Vagina (tissue), 2 donors: ENCODE measurements around the gene NOC4L. TPM values are rescaled to one million over a fixed set of nuclear protein-coding genes. Genes with fewer than 3 reads are reported as not detected.

Experiments
- DNase-seq, 2 donors: peaks; one replicate each; pipeline ENCODE4 v3.0.0-alpha.2; 2017; ENCODE audit errors: extremely low spot score in 2 of 2
- H3K27ac ChIP-seq: fragments of 200-600 bp; sonication (generic); one replicate; pipeline ENCODE4 v1.5.1; 2019
- H3K27me3 ChIP-seq: fragments of 200-600 bp; sonication (generic); one replicate; pipeline ENCODE4 v1.5.1; 2019
- H3K36me3 ChIP-seq, 2 donors: fragments of 200-600 bp; sonication (generic); one replicate each; pipeline ENCODE4 v1.5.1; 2017 to 2019
- H3K4me1 ChIP-seq: fragments of 200-600 bp; sonication (generic); one replicate; pipeline ENCODE4 v1.5.1; 2019
- H3K4me3 ChIP-seq, 2 donors: fragments of 200-600 bp; sonication (generic); 1 replicate in 1 of 2; 2 replicates in 1 of 2; pipeline ENCODE4 v1.5.1; 2016 to 2019
- H3K9me3 ChIP-seq: fragments of 200-600 bp; sonication (generic); one replicate; pipeline ENCODE4 v1.5.1; 2019
- CTCF ChIP-seq, 3 experiments: fragments of 450-650 bp in 2 of 3; fragments of 200-600 bp in 1 of 3; sonication (generic) in 1 of 3; IDR thresholded peaks; one replicate each; pipeline ENCODE4 v1.5.1; 2017 to 2019; ENCODE audit warnings: antibody characterized with exemption in 3 of 3, mild to moderate bottlenecking in 2 of 3, moderate library complexity in 2 of 3
- POLR2A ChIP-seq, 2 donors: fragments of 450-650 bp; IDR thresholded peaks; one replicate each; pipeline ENCODE4 v1.6.1; 2017; ENCODE audit warnings: antibody characterized with exemption in 2 of 2, mild to moderate bottlenecking in 2 of 2, moderate library complexity in 2 of 2
- POLR2AphosphoS5 ChIP-seq, 2 donors: sonication (generic); formaldehyde crosslinking; IDR thresholded peaks; one replicate each; pipeline ENCODE4 v1.9.0; 2017; ENCODE audit warnings: antibody characterized with exemption in 2 of 2, mild to moderate bottlenecking in 2 of 2, low read depth in 1 of 2; ENCODE audit not compliant: insufficient read depth in 1 of 2
- intact Hi-C: fragments of 100-400 bp; cut with DNase I; formaldehyde crosslinking; loops from one replicate; pipeline ENCODE4 v1.15.1; 2023
- total RNA-seq: library from RNA; depleted of rRNA; stranded (reverse); fragments of >200 nt; gene quantifications from one replicate; pipeline ENCODE4 v1.2.3, GENCODE V29; 2016

Gene NOC4L
- total RNA-seq, 1 donor from 2014 or later: 13.0 TPM

GRCh38 chr12:132143336-132144071 lies 753 bp upstream of the NOC4L start:
- Histone ChIP-seq H3K27me3 (no peaks in the 10 kb centered on the region), H3K27ac (peak overlapping the region; percentile 39), H3K4me3 (peak overlapping the region; percentile 81 to 87), H3K36me3 (peaks cover 0 to 39% of the 10 kb centered on the region in 2 donors), H3K9me3 (no peaks in the 10 kb centered on the region), H3K4me1 (peaks cover 31% of the 10 kb centered on the region)
- intact Hi-C loops: no loop called here
- no peak for DNase-seq
- TF ChIP-seq POLR2A (IDR thresholded peaks at IDR 0.05) (no peak), POLR2AphosphoS5 (IDR thresholded peaks at IDR 0.05; ENCODE audit: insufficient read depth in 1 of 2, low read depth in 1 of 2) (no peak), CTCF (IDR thresholded peaks at IDR 0.05) (no peak)

- TF ChIP-seq POLR2AphosphoS5 (IDR thresholded peaks at IDR 0.05; ENCODE audit: insufficient read depth in 1 of 2, low read depth in 1 of 2): no peak
- TF ChIP-seq CTCF (IDR thresholded peaks at IDR 0.05): no peak
- TF ChIP-seq POLR2A (IDR thresholded peaks at IDR 0.05): no peak
- H3K4me3 ChIP-seq: peak overlapping the region; percentile 81 to 87
- no peak for DNase-seq
- H3K27me3 ChIP-seq: no peaks in the 10 kb centered on the region
- peaks cover 0 to 26% of the 10 kb centered on the region in 2 donors for H3K36me3 ChIP-seq
- H3K4me1 ChIP-seq: peaks cover 31% of the 10 kb centered on the region
- peak overlapping the region; percentile 82 for H3K27ac ChIP-seq
- intact Hi-C loops: no loop called here
- H3K9me3 ChIP-seq: no peaks in the 10 kb centered on the region
These were observed 532 bp downstream of the NOC4L start for GRCh38 chr12:132144810-132145168.

GRCh38 chr12:132145334-132145733 lies 1.1 kb downstream of the NOC4L start:
- intact Hi-C loops: no loop called here
- Histone ChIP-seq H3K27ac (peak overlapping the region; percentile 82), H3K4me3 (peak overlapping the region; percentile 81 to 87), H3K9me3 (no peaks in the 10 kb centered on the region), H3K27me3 (no peaks in the 10 kb centered on the region), H3K4me1 (peaks cover 31% of the 10 kb centered on the region), H3K36me3 (peaks cover 0 to 21% of the 10 kb centered on the region in 2 donors)
- DNase-seq: no peak
- TF ChIP-seq POLR2AphosphoS5 (IDR thresholded peaks at IDR 0.05; ENCODE audit: insufficient read depth in 1 of 2, low read depth in 1 of 2) (no peak), CTCF (IDR thresholded peaks at IDR 0.05) (no peak)

DNA sequence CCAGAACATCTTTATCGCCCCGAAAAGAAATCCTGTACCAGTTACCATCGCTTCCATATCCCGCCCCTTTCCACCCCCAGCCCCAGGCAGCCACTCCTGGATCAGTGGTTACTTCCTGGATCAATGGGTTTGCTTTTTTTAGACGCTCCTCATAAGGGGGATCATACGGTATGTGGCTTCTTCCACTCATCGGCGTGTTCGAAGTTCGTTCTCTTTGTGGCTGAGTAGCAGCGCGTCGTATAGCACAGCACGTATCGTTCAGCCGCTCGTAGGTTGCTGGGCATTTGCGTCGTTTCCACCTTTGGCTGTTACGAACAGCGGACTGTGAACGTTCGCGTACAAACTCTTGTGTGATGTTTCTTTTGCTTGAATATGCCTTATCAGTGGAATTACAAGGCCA lies 1.8 kb downstream of the NOC4L start:
- H3K27ac ChIP-seq: no peak overlapping the region
- H3K27me3 ChIP-seq: no peaks in the 10 kb centered on the region
- TF ChIP-seq CTCF (IDR thresholded peaks at IDR 0.05): no peak
- no peak for TF ChIP-seq POLR2A (IDR thresholded peaks at IDR 0.05)
- no peak for TF ChIP-seq POLR2AphosphoS5 (IDR thresholded peaks at IDR 0.05; ENCODE audit: insufficient read depth in 1 of 2, low read depth in 1 of 2)
- intact Hi-C loops: no loop called here
- no peak for DNase-seq
- no peaks in the 10 kb centered on the region for H3K9me3 ChIP-seq
- H3K4me1 ChIP-seq: peaks cover 31% of the 10 kb centered on the region
- no peak overlapping the region for H3K4me3 ChIP-seq
- peaks cover 0 to 18% of the 10 kb centered on the region in 2 donors for H3K36me3 ChIP-seq

DNA sequence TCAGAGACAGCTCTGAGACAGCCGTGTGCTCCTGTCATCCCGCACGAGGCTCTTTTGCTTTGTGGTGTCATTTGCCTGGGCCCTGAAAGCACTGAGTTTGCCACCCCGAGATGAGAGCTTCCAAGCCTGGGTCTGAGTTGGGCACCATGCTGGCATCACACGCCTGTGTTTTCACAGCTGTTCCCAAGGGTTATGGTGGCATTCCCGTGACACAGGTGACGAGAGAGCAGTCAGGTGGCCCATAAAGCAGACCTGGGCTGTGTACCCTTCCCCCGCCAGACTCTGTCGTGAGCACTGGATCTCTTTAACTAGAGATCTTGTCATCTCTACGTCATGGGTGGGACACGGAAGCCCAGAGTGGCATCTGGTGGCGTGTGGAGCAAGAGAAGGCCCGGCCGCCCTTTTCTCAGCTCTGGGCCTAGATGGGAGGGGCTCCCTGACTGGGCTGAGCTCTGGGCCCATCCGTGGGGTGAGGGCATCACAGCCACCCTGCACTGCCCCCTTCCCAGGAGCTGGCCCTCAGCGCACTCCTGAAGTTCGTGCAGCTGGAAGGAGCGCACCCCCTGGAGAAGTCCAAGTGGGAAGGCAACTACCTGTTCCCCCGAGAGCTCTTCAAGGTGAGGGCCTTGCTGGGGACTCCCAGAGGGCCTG lies 2.6 kb downstream of the NOC4L start:
- H3K4me1 ChIP-seq: peaks cover 30% of the 10 kb centered on the region
- no peaks in the 10 kb centered on the region for H3K27me3 ChIP-seq
- intact Hi-C loops: no loop called here
- H3K9me3 ChIP-seq: no peaks in the 10 kb centered on the region
- no peak for DNase-seq
- TF ChIP-seq POLR2A (IDR thresholded peaks at IDR 0.05) (no peak), POLR2AphosphoS5 (IDR thresholded peaks at IDR 0.05; ENCODE audit: insufficient read depth in 1 of 2, low read depth in 1 of 2) (no peak), CTCF (IDR thresholded peaks at IDR 0.05) (no peak)
- H3K36me3 ChIP-seq: peaks cover 0 to 18% of the 10 kb centered on the region in 2 donors
- H3K27ac ChIP-seq: no peak overlapping the region
- H3K4me3 ChIP-seq: no peak overlapping the region
